H1 (cell line): ENCODE results near the gene MECP2. TPM values are rescaled to one million over a fixed set of nuclear protein-coding genes. Genes with fewer than 3 reads are reported as not detected.

ENCODE experiments used
- CTCF ChIA-PET: fragments of 300-600 bp; sonication (Branson Sonifier 250); formaldehyde crosslinking; loops from one replicate; lab custom pipeline; 2021; ENCODE audit not compliant: partially characterized antibody; lab: Charles Lee
- POLR2A ChIA-PET: fragments of 300-600 bp; sonication (Branson Sonifier 250); formaldehyde crosslinking; loops from one replicate; lab custom pipeline; 2021; ENCODE audit warnings: inconsistent platforms; ENCODE audit not compliant: partially characterized antibody; lab: Charles Lee
- DNase-seq, 2 experiments: peaks; one replicate each; pipeline versions ENCODE4 v3.0.0 to v3.0.0-alpha.2; 2010 to 2022; ENCODE audit warnings: low spot score in 2 of 2, low read depth in 1 of 2, mixed read lengths in 1 of 2
- FAIRE-seq: peaks from 2 replicates; lab custom pipeline; 2011; peaks lifted over from hg19 to GRCh38; lab: Jason Lieb, UNC
- H2AFZ ChIP-seq: 2 replicates; pipeline ENCODE4 v1.8.1; 2012; ENCODE audit warnings: low read length, inconsistent platforms
- H2AK5ac ChIP-seq: 2 replicates; pipeline ENCODE4 v1.6.1; 2013; ENCODE audit warnings: low read depth, low read length
- H2BK120ac ChIP-seq: replicated peaks from 2 replicates; pipeline ENCODE3; 2013; ENCODE audit warnings: low read depth, low read length, inconsistent platforms
- H2BK12ac ChIP-seq: 2 replicates; pipeline ENCODE4 v1.6.1; 2013; ENCODE audit warnings: low read depth, low read length
- H2BK15ac ChIP-seq: 2 replicates; pipeline ENCODE4 v1.6.1; 2013; ENCODE audit warnings: low read length
- H2BK20ac ChIP-seq: 2 replicates; pipeline ENCODE4 v1.6.1; 2013; ENCODE audit warnings: low read length
- H2BK5ac ChIP-seq: 2 replicates; pipeline ENCODE4 v1.6.1; 2013; ENCODE audit warnings: low read depth, low read length
- H3K14ac ChIP-seq: 2 replicates; pipeline ENCODE4 v1.6.1; 2013; ENCODE audit warnings: inconsistent platforms; ENCODE audit not compliant: insufficient read length
- H3K18ac ChIP-seq: 2 replicates; pipeline ENCODE4 v1.6.1; 2013; ENCODE audit warnings: low read length; ENCODE audit errors: extremely low read depth
- H3K23ac ChIP-seq: 2 replicates; pipeline ENCODE4 v1.6.1; 2013; ENCODE audit warnings: inconsistent platforms; ENCODE audit not compliant: insufficient read length
- H3K23me2 ChIP-seq: 2 replicates; pipeline ENCODE4 v1.6.1; 2013; ENCODE audit warnings: low read depth, low read length
- H3K27ac ChIP-seq: 2 replicates; pipeline ENCODE4 v1.6.1; 2011; ENCODE audit warnings: low read depth, low read length, inconsistent platforms
- H3K27me3 ChIP-seq, 4 experiments: replicated peaks in 1 of 4; 1 replicate in 1 of 4; 2 replicates in 3 of 4; pipeline versions ENCODE4 v1.6.1 to v1.8.1; 2011 to 2013; ENCODE audit warnings: low read length in 3 of 4, mild to moderate bottlenecking in 3 of 4, inconsistent platforms in 2 of 4, mixed read lengths in 2 of 4, moderate library complexity in 1 of 4; ENCODE audit not compliant: control insufficient read depth in 3 of 4, insufficient read depth in 3 of 4; ENCODE audit errors: extremely low read depth in 1 of 4
- H3K36me3 ChIP-seq, 4 experiments: 2 replicates each; pipeline versions ENCODE4 v1.6.1 to v1.8.1; 2011 to 2013; ENCODE audit warnings: mild to moderate bottlenecking in 4 of 4, low read length in 3 of 4, moderate library complexity in 2 of 4, control low read depth in 1 of 4, inconsistent platforms in 1 of 4; ENCODE audit not compliant: insufficient read depth in 4 of 4, control insufficient read depth in 2 of 4
- H3K4ac ChIP-seq: replicated peaks from 2 replicates; pipeline ENCODE3; 2013; ENCODE audit warnings: low read length, low read depth, mixed read lengths, inconsistent platforms; ENCODE audit not compliant: insufficient read length
- H3K4me1 ChIP-seq, 4 experiments: replicated peaks in 1 of 4; 1 replicate in 1 of 4; 2 replicates in 3 of 4; pipeline versions ENCODE4 v1.6.1 to v1.8.1; 2011 to 2013; ENCODE audit warnings: low read length in 3 of 4, inconsistent platforms in 2 of 4, mixed read lengths in 1 of 4; ENCODE audit not compliant: insufficient read depth in 4 of 4, control insufficient read depth in 3 of 4
- H3K4me2 ChIP-seq, 2 experiments: 2 replicates each; pipeline versions ENCODE4 v1.6.1 to v1.8.1; 2011 to 2013; ENCODE audit warnings: low read depth in 2 of 2, low read length in 2 of 2, control low read depth in 1 of 2, inconsistent platforms in 1 of 2, mild to moderate bottlenecking in 1 of 2; ENCODE audit not compliant: insufficient read depth in 1 of 2
- H3K4me3 ChIP-seq, 4 experiments: fragments of 200-600, 300-600 bp in 1 of 4; sonication (generic), shearing (Covaris generic), sonication (Bioruptor Twin) in 1 of 4; 2 replicates each; pipeline versions ENCODE4 v1.5.1 to v1.8.1; 2011 to 2016; ENCODE audit warnings: low read length in 4 of 4, low read depth in 3 of 4, control low read depth in 2 of 4, inconsistent platforms in 2 of 4, mild to moderate bottlenecking in 2 of 4, mixed read lengths in 1 of 4, moderate library complexity in 1 of 4; ENCODE audit not compliant: insufficient read depth in 2 of 4; ENCODE audit errors: extremely low read depth in 1 of 4
- H3K56ac ChIP-seq: replicated peaks from 2 replicates; pipeline ENCODE3; 2013; ENCODE audit warnings: low read depth, mild to moderate bottlenecking, mixed read lengths, low read length, inconsistent platforms; ENCODE audit not compliant: insufficient read length
- H3K79me1 ChIP-seq: 2 replicates; pipeline ENCODE4 v1.6.1; 2013; ENCODE audit warnings: low read depth, low read length, control low read depth
- H3K79me2 ChIP-seq, 2 experiments: 2 replicates each; pipeline versions ENCODE4 v1.6.1 to v1.8.1; 2012 to 2013; ENCODE audit warnings: low read length in 2 of 2, mild to moderate bottlenecking in 2 of 2, inconsistent platforms in 1 of 2; ENCODE audit not compliant: insufficient read depth in 2 of 2, control insufficient read depth in 1 of 2
- H3K9ac ChIP-seq, 4 experiments: replicated peaks in 1 of 4; 1 replicate in 1 of 4; 2 replicates in 3 of 4; pipeline versions ENCODE4 v1.6.1 to v1.8.1; 2011 to 2013; ENCODE audit warnings: low read depth in 3 of 4, low read length in 3 of 4, control low read depth in 2 of 4, mild to moderate bottlenecking in 2 of 4, moderate library complexity in 2 of 4, inconsistent platforms in 1 of 4; ENCODE audit errors: extremely low read depth in 1 of 4
- H3K9me3 ChIP-seq, 2 experiments: 2 replicates each; pipeline versions ENCODE4 v1.6.1 to v1.8.1; 2012 to 2013; ENCODE audit warnings: mild to moderate bottlenecking in 2 of 2, moderate library complexity in 2 of 2, control low read depth in 1 of 2, inconsistent platforms in 1 of 2, low read depth in 1 of 2, low read length in 1 of 2, mixed read lengths in 1 of 2; ENCODE audit not compliant: insufficient read depth in 2 of 2
- H4K20me1 ChIP-seq, 2 experiments: replicated peaks in 1 of 2; 2 replicates each; pipeline versions ENCODE3 to v1.8.1; 2011 to 2013; ENCODE audit warnings: inconsistent platforms in 2 of 2, low read length in 2 of 2, mild to moderate bottlenecking in 1 of 2; ENCODE audit not compliant: insufficient read depth in 2 of 2, control insufficient read depth in 1 of 2
- H4K5ac ChIP-seq: 2 replicates; pipeline ENCODE4 v1.6.1; 2013; ENCODE audit warnings: low read length, low read depth, mixed read lengths, inconsistent platforms; ENCODE audit not compliant: insufficient read length
- H4K8ac ChIP-seq: 2 replicates; pipeline ENCODE4 v1.8.0; 2013; ENCODE audit warnings: mild to moderate bottlenecking, moderate library complexity, low read length, inconsistent platforms; ENCODE audit not compliant: insufficient read depth; ENCODE audit errors: extremely low read depth
- H4K91ac ChIP-seq: replicated peaks from 2 replicates; pipeline ENCODE3; 2013; ENCODE audit warnings: low read length, mixed read lengths, inconsistent platforms; ENCODE audit not compliant: insufficient read length
- BRCA1 ChIP-seq: IDR thresholded peaks from 2 replicates; pipeline ENCODE4 v1.6.1; 2012; ENCODE audit warnings: low read depth, low read length, improper control_type of control experiment
- CEBPB ChIP-seq: IDR thresholded peaks from 2 replicates; pipeline ENCODE4 v1.6.1; 2012; ENCODE audit warnings: low read depth, low read length
- CTBP2 ChIP-seq: IDR thresholded peaks from 2 replicates; pipeline ENCODE4 v1.7.0; 2011; ENCODE audit warnings: borderline replicate concordance, mild to moderate bottlenecking, moderate library complexity, mixed read lengths, low read length; ENCODE audit not compliant: insufficient read depth, insufficient read length
- GTF2F1 ChIP-seq: IDR thresholded peaks from 2 replicates; pipeline ENCODE4 v1.6.1; 2012; ENCODE audit warnings: low read depth, low read length, improper control_type of control experiment, borderline replicate concordance
- TAF7 ChIP-seq: optimal IDR thresholded peaks from 2 replicates; pipeline ENCODE3; 2011; ENCODE audit warnings: low read depth, mild to moderate bottlenecking, inconsistent platforms, low read length, moderate library complexity, borderline replicate concordance
- TBP ChIP-seq: IDR thresholded peaks from 2 replicates; pipeline ENCODE4 v1.6.1; 2011; ENCODE audit warnings: low read depth, low read length, improper control_type of control experiment
- WGBS, 2 experiments: shearing (Covaris generic) in 1 of 2; methylation state at CpG; one replicate each; pipeline versions ENCODE4 v1.1.6 to v1.1.7; 2013 to 2015; ENCODE audit warnings: low lambda C conversion rate in 2 of 2, mixed read lengths in 2 of 2, inconsistent platforms in 1 of 2, low coverage in 1 of 2, missing lambda C conversion rate in 1 of 2; ENCODE audit not compliant: insufficient replicate concordance in 2 of 2, insufficient coverage in 1 of 2, insufficient read length in 1 of 2; ENCODE audit errors: extremely low coverage in 1 of 2, missing lambda C conversion rate in 1 of 2; 5-methylcytosine and 5-hydroxymethylcytosine counted together
- polyA plus RNA-seq, 7 experiments: library from polyadenylated mRNA; depleted of rRNA in 3 of 7; stranded (reverse) in 5 of 7; unstranded in 2 of 7; fragments of >200 nt in 5 of 7; fragments of 200-250 nt in 2 of 7; gene quantifications; 1 replicate in 5 of 7; 2 replicates in 1 of 7; 4 replicates in 1 of 7; pipeline versions ENCODE4 v1.2.1 to v1.2.3, GENCODE V29; 2011 to 2013; ENCODE audit warnings: missing spikeins in 2 of 7, mixed read lengths in 2 of 7
- total RNA-seq: library from RNA; stranded (reverse); fragmentation: NEBNext Ultra II Directional; extraction: Animal tissue kit (Norgen Biotek cat#: 25700); gene quantifications from 2 replicates; pipeline ENCODE4 v1.2.1, GENCODE V29; 2021

The MECP2 gene
- total and polyA plus RNA-seq, 2 of the 8 experiments (the other 6 are each of a cell fraction or from before 2014, with no cell fraction given), result 5.0 to 32.4 TPM

GRCh38 chrX:154116426-154117211, 19.1 kb upstream of the MECP2 start:
- H3K4me3 ChIP-seq, result no peak overlapping the region
- H2AK5ac ChIP-seq, result no peak overlapping the region
- H2BK15ac ChIP-seq, result no peak overlapping the region
- CTCF ChIA-PET, result interaction anchor here (0.7 to 1.1 kb wide), 2 partner anchors 20 to 257 kb away, joined by 3 read pairs; no protein-coding TSS in a partner anchor
- H3K18ac ChIP-seq, result no peak overlapping the region
- H4K91ac ChIP-seq, result no peak overlapping the region
- H3K9me3 ChIP-seq, result no peaks in the 10 kb centered on the region
- H3K36me3 ChIP-seq, result no peaks in the 10 kb centered on the region
- no peak overlapping the region for H2BK120ac ChIP-seq
- H2AFZ ChIP-seq, result no peak overlapping the region; the same call in 1 of the 2 replicates
- 84% methylated on average over 12 of the region's 19 CpGs; no CpG with 5 or more reads in 1 of the 2 experiments for WGBS, 2 experiments
- DNase-seq, result no peak
- H2BK20ac ChIP-seq, result no peak overlapping the region
- no peak overlapping the region for H3K4me2 ChIP-seq
- H4K8ac ChIP-seq, result no peak overlapping the region
- no peaks in the 10 kb centered on the region for H3K23me2 ChIP-seq
- TF ChIP-seq TAF7 (no peak), CTBP2 (no peak), BRCA1 (no peak), CEBPB (no peak), GTF2F1 (no peak), TBP (no peak)
- H3K27ac ChIP-seq, result no peak overlapping the region
- H3K4ac ChIP-seq, result no peak overlapping the region
- H4K5ac ChIP-seq, result no peak overlapping the region
- H3K23ac ChIP-seq, result no peak overlapping the region
- H3K4me1 ChIP-seq, result peaks cover 0 to 4% (median 0%) of the 10 kb centered on the region in 4 experiments; a peak in 1 of 7 replicates
- H3K79me2 ChIP-seq, result no peaks in the 10 kb centered on the region
- no peak overlapping the region for H2BK5ac ChIP-seq
- H3K79me1 ChIP-seq, result no peaks in the 10 kb centered on the region
- H3K56ac ChIP-seq, result no peak overlapping the region
- no peak for FAIRE-seq
- H2BK12ac ChIP-seq, result no peak overlapping the region
- no peaks in the 10 kb centered on the region for H4K20me1 ChIP-seq
- POLR2A ChIA-PET, result no interaction called here
- H3K14ac ChIP-seq, result no peak overlapping the region
- H3K9ac ChIP-seq, result no peak overlapping the region
- no peaks in the 10 kb centered on the region for H3K27me3 ChIP-seq
